Measurements from ENCODE around the gene LOXL1. TPM values are rescaled to one million over a fixed set of nuclear protein-coding genes. Genes with fewer than 3 reads are reported as not detected.

Gene LOXL1
- polyA plus RNA-seq, 1 donor from 2014 or later, result 2.1 TPM

DNA sequence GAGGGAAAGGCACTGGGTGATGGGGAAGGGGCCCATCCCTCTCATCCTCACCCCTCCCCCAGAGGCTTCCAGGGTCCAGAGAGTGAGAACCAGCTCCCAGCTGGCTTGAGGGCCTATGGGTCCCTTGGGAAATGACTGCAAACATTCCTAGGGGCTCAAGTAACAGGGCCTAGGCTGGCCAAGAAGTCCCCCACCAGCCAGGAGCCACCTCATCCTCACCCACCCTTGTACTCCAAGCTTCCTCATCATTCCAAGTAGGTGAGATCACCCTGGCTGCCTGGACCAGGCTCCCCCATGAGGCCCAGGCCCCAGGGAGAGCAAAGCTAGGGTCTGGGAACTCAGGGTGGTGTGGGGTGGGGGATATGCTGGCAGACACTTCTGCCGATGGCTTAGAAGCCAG, 14.8 kb downstream of the LOXL1 start:
- Histone ChIP-seq H3K9me2 (ENCODE audit: insufficient read depth, low read length) (no peaks in the 10 kb centered on the region), H3K79me2 (replicated peaks; ENCODE audit: insufficient read depth, low read length) (no peaks in the 10 kb centered on the region), H4K20me1 (ENCODE audit: insufficient read depth) (no peaks in the 10 kb centered on the region), H3K4me2 (ENCODE audit: low read length) (no peak overlapping the region), H3K36me3 (ENCODE audit: insufficient read depth, low read length) (no peaks in the 10 kb centered on the region), H3K27ac (ENCODE audit: low read length) (no peak overlapping the region), H3K9me3 (ENCODE audit: low read length) (no peaks in the 10 kb centered on the region), H3K27me3 (ENCODE audit: insufficient read depth, low read depth, low read length) (no peaks in the 10 kb centered on the region), H3K9ac (ENCODE audit: low read length) (no peak overlapping the region), H3K4me3 (ENCODE audit: low read length) (no peak overlapping the region), H2AFZ (ENCODE audit: low read depth, low read length) (no peak overlapping the region), H3F3A (ENCODE audit: insufficient read depth, low read length, poor library complexity, severe bottlenecking) (no peaks in the 10 kb centered on the region)
- TF ChIP-seq, protein P1, sequence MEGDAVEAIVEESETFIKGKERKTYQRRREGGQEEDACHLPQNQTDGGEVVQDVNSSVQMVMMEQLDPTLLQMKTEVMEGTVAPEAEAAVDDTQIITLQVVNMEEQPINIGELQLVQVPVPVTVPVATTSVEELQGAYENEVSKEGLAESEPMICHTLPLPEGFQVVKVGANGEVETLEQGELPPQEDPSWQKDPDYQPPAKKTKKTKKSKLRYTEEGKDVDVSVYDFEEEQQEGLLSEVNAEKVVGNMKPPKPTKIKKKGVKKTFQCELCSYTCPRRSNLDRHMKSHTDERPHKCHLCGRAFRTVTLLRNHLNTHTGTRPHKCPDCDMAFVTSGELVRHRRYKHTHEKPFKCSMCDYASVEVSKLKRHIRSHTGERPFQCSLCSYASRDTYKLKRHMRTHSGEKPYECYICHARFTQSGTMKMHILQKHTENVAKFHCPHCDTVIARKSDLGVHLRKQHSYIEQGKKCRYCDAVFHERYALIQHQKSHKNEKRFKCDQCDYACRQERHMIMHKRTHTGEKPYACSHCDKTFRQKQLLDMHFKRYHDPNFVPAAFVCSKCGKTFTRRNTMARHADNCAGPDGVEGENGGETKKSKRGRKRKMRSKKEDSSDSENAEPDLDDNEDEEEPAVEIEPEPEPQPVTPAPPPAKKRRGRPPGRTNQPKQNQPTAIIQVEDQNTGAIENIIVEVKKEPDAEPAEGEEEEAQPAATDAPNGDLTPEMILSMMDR (IDR thresholded peaks at IDR 0.05; ENCODE audit: poor library complexity, severe bottlenecking), result no peak
- TF ChIP-seq SMC3 (conservative IDR thresholded peaks at IDR 0.05; ENCODE audit: poor library complexity) (no peak), TAF1 (IDR thresholded peaks at IDR 0.05; ENCODE audit: low read depth) (no peak), POLR2AphosphoS5 (IDR thresholded peaks at IDR 0.05) (no peak), MXI1 (conservative IDR thresholded peaks at IDR 0.05; ENCODE audit: poor library complexity, severe bottlenecking) (no peak), RAD21 (conservative IDR thresholded peaks at IDR 0.05) (no peak), EZH2 (IDR thresholded peaks at IDR 0.05; ENCODE audit: borderline replicate concordance, insufficient read depth, low read length, poor library complexity, severe bottlenecking) (no peak), EP300 (conservative IDR thresholded peaks at IDR 0.05; ENCODE audit: poor library complexity, severe bottlenecking) (no peak)
- TF ChIP-seq, protein P2, sequence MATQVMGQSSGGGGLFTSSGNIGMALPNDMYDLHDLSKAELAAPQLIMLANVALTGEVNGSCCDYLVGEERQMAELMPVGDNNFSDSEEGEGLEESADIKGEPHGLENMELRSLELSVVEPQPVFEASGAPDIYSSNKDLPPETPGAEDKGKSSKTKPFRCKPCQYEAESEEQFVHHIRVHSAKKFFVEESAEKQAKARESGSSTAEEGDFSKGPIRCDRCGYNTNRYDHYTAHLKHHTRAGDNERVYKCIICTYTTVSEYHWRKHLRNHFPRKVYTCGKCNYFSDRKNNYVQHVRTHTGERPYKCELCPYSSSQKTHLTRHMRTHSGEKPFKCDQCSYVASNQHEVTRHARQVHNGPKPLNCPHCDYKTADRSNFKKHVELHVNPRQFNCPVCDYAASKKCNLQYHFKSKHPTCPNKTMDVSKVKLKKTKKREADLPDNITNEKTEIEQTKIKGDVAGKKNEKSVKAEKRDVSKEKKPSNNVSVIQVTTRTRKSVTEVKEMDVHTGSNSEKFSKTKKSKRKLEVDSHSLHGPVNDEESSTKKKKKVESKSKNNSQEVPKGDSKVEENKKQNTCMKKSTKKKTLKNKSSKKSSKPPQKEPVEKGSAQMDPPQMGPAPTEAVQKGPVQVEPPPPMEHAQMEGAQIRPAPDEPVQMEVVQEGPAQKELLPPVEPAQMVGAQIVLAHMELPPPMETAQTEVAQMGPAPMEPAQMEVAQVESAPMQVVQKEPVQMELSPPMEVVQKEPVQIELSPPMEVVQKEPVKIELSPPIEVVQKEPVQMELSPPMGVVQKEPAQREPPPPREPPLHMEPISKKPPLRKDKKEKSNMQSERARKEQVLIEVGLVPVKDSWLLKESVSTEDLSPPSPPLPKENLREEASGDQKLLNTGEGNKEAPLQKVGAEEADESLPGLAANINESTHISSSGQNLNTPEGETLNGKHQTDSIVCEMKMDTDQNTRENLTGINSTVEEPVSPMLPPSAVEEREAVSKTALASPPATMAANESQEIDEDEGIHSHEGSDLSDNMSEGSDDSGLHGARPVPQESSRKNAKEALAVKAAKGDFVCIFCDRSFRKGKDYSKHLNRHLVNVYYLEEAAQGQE (IDR thresholded peaks at IDR 0.05; ENCODE audit: borderline replicate concordance), result no peak

DNA sequence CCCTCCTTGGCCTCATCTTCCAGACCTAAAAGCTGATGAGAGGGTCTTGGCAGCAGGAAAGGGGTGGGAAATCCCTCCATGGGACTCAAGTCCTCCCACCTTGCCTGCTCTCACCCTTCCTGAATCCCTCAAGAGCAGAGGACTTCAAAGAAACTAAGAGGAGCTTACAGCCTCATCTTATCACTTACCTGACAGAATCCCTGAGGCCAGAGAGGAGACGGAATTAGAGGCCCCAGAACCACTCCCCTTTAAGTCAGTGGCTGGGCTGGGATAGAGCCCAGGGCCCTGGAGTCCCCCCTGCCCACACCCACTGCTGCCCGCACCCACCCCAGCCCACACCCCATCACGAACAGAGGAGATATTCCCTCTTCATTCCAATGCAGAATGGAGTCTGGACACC, 15.2 kb downstream of the LOXL1 start:
- no peak overlapping the region for H2AFZ ChIP-seq (ENCODE audit: low read depth, low read length)

More for the DNA sequence above, 15.2 kb downstream of the LOXL1 start:
- Histone ChIP-seq H4K20me1 (ENCODE audit: insufficient read depth) (no peaks in the 10 kb centered on the region), H3K9me3 (ENCODE audit: low read length) (no peaks in the 10 kb centered on the region), H3K27me3 (ENCODE audit: insufficient read depth, low read depth, low read length) (no peaks in the 10 kb centered on the region), H3K36me3 (ENCODE audit: insufficient read depth, low read length) (no peaks in the 10 kb centered on the region), H3K9ac (ENCODE audit: low read length) (no peak overlapping the region), H3K79me2 (replicated peaks; ENCODE audit: insufficient read depth, low read length) (no peaks in the 10 kb centered on the region), H3K9me2 (ENCODE audit: insufficient read depth, low read length) (no peaks in the 10 kb centered on the region), H3K4me2 (ENCODE audit: low read length) (no peak overlapping the region), H3F3A (ENCODE audit: insufficient read depth, low read length, poor library complexity, severe bottlenecking) (no peaks in the 10 kb centered on the region), H3K4me3 (ENCODE audit: low read length) (no peak overlapping the region), H3K27ac (ENCODE audit: low read length) (no peak overlapping the region)
- no peak for TF ChIP-seq MXI1 (conservative IDR thresholded peaks at IDR 0.05; ENCODE audit: poor library complexity, severe bottlenecking)
- no peak for TF ChIP-seq POLR2AphosphoS5 (IDR thresholded peaks at IDR 0.05)
- TF ChIP-seq TAF1 (IDR thresholded peaks at IDR 0.05; ENCODE audit: low read depth), result no peak
- no peak for TF ChIP-seq RAD21 (conservative IDR thresholded peaks at IDR 0.05)
- no peak for TF ChIP-seq SMC3 (conservative IDR thresholded peaks at IDR 0.05; ENCODE audit: poor library complexity)
- TF ChIP-seq, protein P2 (IDR thresholded peaks at IDR 0.05; ENCODE audit: borderline replicate concordance), result no peak
- TF ChIP-seq EP300 (conservative IDR thresholded peaks at IDR 0.05; ENCODE audit: poor library complexity, severe bottlenecking), result no peak
- TF ChIP-seq EZH2 (IDR thresholded peaks at IDR 0.05; ENCODE audit: borderline replicate concordance, insufficient read depth, low read length, poor library complexity, severe bottlenecking), result no peak
- TF ChIP-seq, protein P1 (IDR thresholded peaks at IDR 0.05; ENCODE audit: poor library complexity, severe bottlenecking), result no peak
